GM12878 (cell line): ENCODE results near the gene GPM6B. TPM values are rescaled to one million over a fixed set of nuclear protein-coding genes. Genes with fewer than 3 reads are reported as not detected.

Source experiments
- ATF7 ChIP-seq: fragments of 450-650 bp; IDR thresholded peaks from 2 replicates; pipeline ENCODE4 v1.6.1; 2016; ENCODE audit warnings: low read depth, mild to moderate bottlenecking
- BACH1 ChIP-seq: fragments of 450-650 bp; IDR thresholded peaks from 2 replicates; pipeline ENCODE4 v1.6.1; 2017; ENCODE audit warnings: mild to moderate bottlenecking, borderline replicate concordance
- CHD1 ChIP-seq: IDR thresholded peaks from 2 replicates; pipeline ENCODE4 v1.6.1; 2012; ENCODE audit warnings: low read depth, low read length, improper control_type of control experiment
- CHD2 ChIP-seq: IDR thresholded peaks from 2 replicates; pipeline ENCODE4 v1.6.1; 2011; ENCODE audit warnings: low read depth, low read length, improper control_type of control experiment, borderline replicate concordance
- GATAD2B ChIP-seq: fragments of 450-650 bp; conservative IDR thresholded peaks from 2 replicates; pipeline ENCODE4 v1.6.1; 2017; ENCODE audit warnings: low read depth, mild to moderate bottlenecking, moderate library complexity
- HDAC2 ChIP-seq: fragments of 200-600 bp; sonication (generic); IDR thresholded peaks from 2 replicates; pipeline ENCODE4 v1.6.1; 2017
- HDGF ChIP-seq: fragments of 450-650 bp; IDR thresholded peaks from 2 replicates; pipeline ENCODE4 v1.6.1; 2016; ENCODE audit warnings: antibody characterized with exemption
- LARP7 ChIP-seq: fragments of 450-650 bp; IDR thresholded peaks from 2 replicates; pipeline ENCODE4 v1.6.1; 2017; ENCODE audit warnings: mild to moderate bottlenecking
- NR2F1 ChIP-seq: fragments of 450-650 bp; conservative IDR thresholded peaks from 2 replicates; pipeline ENCODE4 v1.6.1; 2017; ENCODE audit warnings: mild to moderate bottlenecking
- SMAD1 ChIP-seq: fragments of 450-650 bp; IDR thresholded peaks from 2 replicates; pipeline ENCODE4 v1.6.1; 2018; ENCODE audit warnings: mild to moderate bottlenecking, low read depth; ENCODE audit not compliant: partially characterized antibody
- SPI1 ChIP-seq: IDR thresholded peaks from 2 replicates; pipeline ENCODE4 v1.6.1; 2011; ENCODE audit warnings: low read depth, mild to moderate bottlenecking, low read length, moderate library complexity, borderline replicate concordance; ENCODE audit not compliant: insufficient read depth
- TAF1 ChIP-seq: IDR thresholded peaks from 2 replicates; pipeline ENCODE4 v1.6.1; 2011; ENCODE audit warnings: mild to moderate bottlenecking, low read depth, low read length, borderline replicate concordance
- TARDBP ChIP-seq: IDR thresholded peaks from 2 replicates; pipeline ENCODE4 v1.6.1; 2016; ENCODE audit warnings: borderline replicate concordance
- ZNF274 ChIP-seq: IDR thresholded peaks from one replicate; pipeline ENCODE4 v1.8.0; 2011; ENCODE audit not compliant: insufficient read length, insufficient read depth
- polyA plus RNA-seq, 11 experiments: library from polyadenylated mRNA; depleted of rRNA in 4 of 11; unstranded in 6 of 11; stranded (reverse) in 5 of 11; fragments of >200 nt; fragmentation: Nextera tagmentation in 4 of 11; fragmentation: Illumina TruSeq in 1 of 11; extraction: Ambion mirVana in 4 of 11; extraction: Trizol in 1 of 11; gene quantifications; 1 replicate in 1 of 11; 2 replicates in 10 of 11; pipeline versions ENCODE4 v1.2.1 to v1.2.3, GENCODE V29; 2011 to 2016; ENCODE audit warnings: inconsistent platforms in 2 of 11, missing spikeins in 2 of 11, low read depth in 1 of 11
- total RNA-seq, 4 experiments: library from RNA; depleted of rRNA in 3 of 4; stranded (reverse); fragments of >200 nt in 3 of 4; fragmentation: Illumina TruSeq in 1 of 4; extraction: Trizol in 1 of 4; gene quantifications; 2 replicates each; pipeline versions ENCODE4 v1.2.1 to v1.2.3, GENCODE V29; 2013 to 2021
- TF ChIP-seq, protein P1 (sequence below): fragments of 450-650 bp; IDR thresholded peaks from 2 replicates; pipeline ENCODE4 v1.6.1; 2017; ENCODE audit warnings: antibody characterized with exemption, mild to moderate bottlenecking, moderate library complexity
- TF ChIP-seq, protein P2 (sequence below): fragments of 450-650 bp; IDR thresholded peaks from 2 replicates; pipeline ENCODE4 v1.6.1; 2018; ENCODE audit warnings: borderline replicate concordance, mild to moderate bottlenecking; ENCODE audit not compliant: partially characterized antibody
- TF ChIP-seq, protein P3 (sequence below): fragments of 450-650 bp; formaldehyde crosslinking; IDR thresholded peaks from 2 replicates; pipeline ENCODE4 v1.4.0; 2020; ENCODE audit warnings: mild to moderate bottlenecking, moderate library complexity
- TF ChIP-seq, protein P4 (sequence below): IDR thresholded peaks from 2 replicates; pipeline ENCODE4 v1.6.1; 2012; ENCODE audit warnings: mild to moderate bottlenecking, low read depth, low read length

GPM6B gene
- total and polyA plus RNA-seq, 10 of the 15 experiments (the other 5 are each of a cell fraction or from before 2014, with no cell fraction given): 0.01 to 2.6 (median 0.37) TPM; not detected in 2

DNA sequence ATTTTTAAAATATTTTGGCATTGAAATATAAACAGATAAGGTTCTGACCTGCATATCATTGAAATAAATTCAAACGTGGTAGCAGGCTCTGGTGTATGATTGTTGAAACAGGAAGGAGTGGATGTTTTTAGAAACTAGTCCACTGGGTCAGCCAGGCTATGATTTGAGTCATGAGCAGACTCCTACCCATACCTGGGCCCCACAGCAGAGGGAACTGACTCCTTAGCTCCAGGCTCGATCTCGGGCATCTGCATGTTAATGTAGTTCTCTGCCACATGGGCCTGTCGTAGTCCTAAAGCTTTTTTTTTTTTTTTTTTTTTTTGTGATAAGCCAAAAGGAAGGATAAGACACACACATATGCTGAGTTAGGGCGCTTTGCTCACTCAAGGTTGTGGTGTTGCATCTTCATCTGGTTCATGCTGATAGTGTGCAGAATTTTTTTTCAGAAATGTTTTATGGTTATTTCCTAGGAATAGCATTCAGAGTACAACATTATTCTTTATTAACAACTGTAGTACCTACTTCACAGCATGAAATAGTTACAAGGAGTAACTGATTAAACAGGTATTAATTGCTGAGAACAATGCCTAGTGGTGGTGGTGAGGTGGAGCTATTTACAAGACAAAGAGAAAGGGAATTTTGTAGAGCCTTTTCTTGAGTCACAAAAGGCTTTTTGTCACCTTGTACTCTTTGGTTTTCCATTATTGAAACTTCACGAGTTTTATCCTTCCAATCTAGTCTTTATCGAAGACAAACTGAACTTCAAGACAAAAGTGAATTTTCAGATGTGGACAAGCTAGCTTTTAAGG is 55.1 kb downstream of the GPM6B start (continued):
- TF ChIP-seq, protein P1, sequence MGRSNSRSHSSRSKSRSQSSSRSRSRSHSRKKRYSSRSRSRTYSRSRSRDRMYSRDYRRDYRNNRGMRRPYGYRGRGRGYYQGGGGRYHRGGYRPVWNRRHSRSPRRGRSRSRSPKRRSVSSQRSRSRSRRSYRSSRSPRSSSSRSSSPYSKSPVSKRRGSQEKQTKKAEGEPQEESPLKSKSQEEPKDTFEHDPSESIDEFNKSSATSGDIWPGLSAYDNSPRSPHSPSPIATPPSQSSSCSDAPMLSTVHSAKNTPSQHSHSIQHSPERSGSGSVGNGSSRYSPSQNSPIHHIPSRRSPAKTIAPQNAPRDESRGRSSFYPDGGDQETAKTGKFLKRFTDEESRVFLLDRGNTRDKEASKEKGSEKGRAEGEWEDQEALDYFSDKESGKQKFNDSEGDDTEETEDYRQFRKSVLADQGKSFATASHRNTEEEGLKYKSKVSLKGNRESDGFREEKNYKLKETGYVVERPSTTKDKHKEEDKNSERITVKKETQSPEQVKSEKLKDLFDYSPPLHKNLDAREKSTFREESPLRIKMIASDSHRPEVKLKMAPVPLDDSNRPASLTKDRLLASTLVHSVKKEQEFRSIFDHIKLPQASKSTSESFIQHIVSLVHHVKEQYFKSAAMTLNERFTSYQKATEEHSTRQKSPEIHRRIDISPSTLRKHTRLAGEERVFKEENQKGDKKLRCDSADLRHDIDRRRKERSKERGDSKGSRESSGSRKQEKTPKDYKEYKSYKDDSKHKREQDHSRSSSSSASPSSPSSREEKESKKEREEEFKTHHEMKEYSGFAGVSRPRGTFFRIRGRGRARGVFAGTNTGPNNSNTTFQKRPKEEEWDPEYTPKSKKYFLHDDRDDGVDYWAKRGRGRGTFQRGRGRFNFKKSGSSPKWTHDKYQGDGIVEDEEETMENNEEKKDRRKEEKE: no peak
- TF ChIP-seq CHD1 (no peak), HDAC2 (no peak), LARP7 (no peak), SPI1 (peak; percentile 66; the same call in 1 of the 2 replicates), ZNF274 (no peak), BACH1 (no peak), NR2F1 (no peak), GATAD2B (no peak), ATF7 (no peak), SMAD1 (no peak), TARDBP (no peak), TAF1 (no peak), CHD2 (no peak), HDGF (peak; percentile 29; the same call in 1 of the 2 replicates)
- TF ChIP-seq, protein P2, sequence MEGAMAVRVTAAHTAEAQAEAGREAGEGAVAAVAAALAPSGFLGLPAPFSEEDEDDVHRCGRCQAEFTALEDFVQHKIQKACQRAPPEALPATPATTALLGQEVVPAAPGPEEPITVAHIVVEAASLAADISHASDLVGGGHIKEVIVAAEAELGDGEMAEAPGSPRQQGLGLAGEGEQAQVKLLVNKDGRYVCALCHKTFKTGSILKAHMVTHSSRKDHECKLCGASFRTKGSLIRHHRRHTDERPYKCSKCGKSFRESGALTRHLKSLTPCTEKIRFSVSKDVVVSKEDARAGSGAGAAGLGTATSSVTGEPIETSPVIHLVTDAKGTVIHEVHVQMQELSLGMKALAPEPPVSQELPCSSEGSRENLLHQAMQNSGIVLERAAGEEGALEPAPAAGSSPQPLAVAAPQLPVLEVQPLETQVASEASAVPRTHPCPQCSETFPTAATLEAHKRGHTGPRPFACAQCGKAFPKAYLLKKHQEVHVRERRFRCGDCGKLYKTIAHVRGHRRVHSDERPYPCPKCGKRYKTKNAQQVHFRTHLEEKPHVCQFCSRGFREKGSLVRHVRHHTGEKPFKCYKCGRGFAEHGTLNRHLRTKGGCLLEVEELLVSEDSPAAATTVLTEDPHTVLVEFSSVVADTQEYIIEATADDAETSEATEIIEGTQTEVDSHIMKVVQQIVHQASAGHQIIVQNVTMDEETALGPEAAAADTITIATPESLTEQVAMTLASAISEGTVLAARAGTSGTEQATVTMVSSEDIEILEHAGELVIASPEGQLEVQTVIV: no peak
- TF ChIP-seq, protein P3, sequence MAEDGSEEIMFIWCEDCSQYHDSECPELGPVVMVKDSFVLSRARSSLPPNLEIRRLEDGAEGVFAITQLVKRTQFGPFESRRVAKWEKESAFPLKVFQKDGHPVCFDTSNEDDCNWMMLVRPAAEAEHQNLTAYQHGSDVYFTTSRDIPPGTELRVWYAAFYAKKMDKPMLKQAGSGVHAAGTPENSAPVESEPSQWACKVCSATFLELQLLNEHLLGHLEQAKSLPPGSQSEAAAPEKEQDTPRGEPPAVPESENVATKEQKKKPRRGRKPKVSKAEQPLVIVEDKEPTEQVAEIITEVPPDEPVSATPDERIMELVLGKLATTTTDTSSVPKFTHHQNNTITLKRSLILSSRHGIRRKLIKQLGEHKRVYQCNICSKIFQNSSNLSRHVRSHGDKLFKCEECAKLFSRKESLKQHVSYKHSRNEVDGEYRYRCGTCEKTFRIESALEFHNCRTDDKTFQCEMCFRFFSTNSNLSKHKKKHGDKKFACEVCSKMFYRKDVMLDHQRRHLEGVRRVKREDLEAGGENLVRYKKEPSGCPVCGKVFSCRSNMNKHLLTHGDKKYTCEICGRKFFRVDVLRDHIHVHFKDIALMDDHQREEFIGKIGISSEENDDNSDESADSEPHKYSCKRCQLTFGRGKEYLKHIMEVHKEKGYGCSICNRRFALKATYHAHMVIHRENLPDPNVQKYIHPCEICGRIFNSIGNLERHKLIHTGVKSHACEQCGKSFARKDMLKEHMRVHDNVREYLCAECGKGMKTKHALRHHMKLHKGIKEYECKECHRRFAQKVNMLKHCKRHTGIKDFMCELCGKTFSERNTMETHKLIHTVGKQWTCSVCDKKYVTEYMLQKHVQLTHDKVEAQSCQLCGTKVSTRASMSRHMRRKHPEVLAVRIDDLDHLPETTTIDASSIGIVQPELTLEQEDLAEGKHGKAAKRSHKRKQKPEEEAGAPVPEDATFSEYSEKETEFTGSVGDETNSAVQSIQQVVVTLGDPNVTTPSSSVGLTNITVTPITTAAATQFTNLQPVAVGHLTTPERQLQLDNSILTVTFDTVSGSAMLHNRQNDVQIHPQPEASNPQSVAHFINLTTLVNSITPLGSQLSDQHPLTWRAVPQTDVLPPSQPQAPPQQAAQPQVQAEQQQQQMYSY (CRISPR knock-in tag): no peak
- TF ChIP-seq, protein P4, sequence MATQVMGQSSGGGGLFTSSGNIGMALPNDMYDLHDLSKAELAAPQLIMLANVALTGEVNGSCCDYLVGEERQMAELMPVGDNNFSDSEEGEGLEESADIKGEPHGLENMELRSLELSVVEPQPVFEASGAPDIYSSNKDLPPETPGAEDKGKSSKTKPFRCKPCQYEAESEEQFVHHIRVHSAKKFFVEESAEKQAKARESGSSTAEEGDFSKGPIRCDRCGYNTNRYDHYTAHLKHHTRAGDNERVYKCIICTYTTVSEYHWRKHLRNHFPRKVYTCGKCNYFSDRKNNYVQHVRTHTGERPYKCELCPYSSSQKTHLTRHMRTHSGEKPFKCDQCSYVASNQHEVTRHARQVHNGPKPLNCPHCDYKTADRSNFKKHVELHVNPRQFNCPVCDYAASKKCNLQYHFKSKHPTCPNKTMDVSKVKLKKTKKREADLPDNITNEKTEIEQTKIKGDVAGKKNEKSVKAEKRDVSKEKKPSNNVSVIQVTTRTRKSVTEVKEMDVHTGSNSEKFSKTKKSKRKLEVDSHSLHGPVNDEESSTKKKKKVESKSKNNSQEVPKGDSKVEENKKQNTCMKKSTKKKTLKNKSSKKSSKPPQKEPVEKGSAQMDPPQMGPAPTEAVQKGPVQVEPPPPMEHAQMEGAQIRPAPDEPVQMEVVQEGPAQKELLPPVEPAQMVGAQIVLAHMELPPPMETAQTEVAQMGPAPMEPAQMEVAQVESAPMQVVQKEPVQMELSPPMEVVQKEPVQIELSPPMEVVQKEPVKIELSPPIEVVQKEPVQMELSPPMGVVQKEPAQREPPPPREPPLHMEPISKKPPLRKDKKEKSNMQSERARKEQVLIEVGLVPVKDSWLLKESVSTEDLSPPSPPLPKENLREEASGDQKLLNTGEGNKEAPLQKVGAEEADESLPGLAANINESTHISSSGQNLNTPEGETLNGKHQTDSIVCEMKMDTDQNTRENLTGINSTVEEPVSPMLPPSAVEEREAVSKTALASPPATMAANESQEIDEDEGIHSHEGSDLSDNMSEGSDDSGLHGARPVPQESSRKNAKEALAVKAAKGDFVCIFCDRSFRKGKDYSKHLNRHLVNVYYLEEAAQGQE: no peak
